HepG2 (cell line): ENCODE data around the gene SERPINA3. TPM values are rescaled to one million over a fixed set of nuclear protein-coding genes. Genes with fewer than 3 reads are reported as not detected.

Experiments used
- DMAP1 ChIP-seq: IDR thresholded peaks from 2 replicates; pipeline ENCODE4 v1.6.1; 2016
- HOXA5 ChIP-seq: sonication (generic); formaldehyde crosslinking; IDR thresholded peaks from 2 replicates; pipeline ENCODE4 v1.4.0; 2020; ENCODE audit warnings: missing genetic modification reagents
- HOXA7 ChIP-seq: sonication (generic); formaldehyde crosslinking; IDR thresholded peaks from 2 replicates; pipeline ENCODE4 v1.8.1; 2022; ENCODE audit warnings: mild to moderate bottlenecking, missing genetic modification reagents, moderate library complexity
- POLR2G ChIP-seq: fragments of 200-400 bp; formaldehyde crosslinking; IDR thresholded peaks from 2 replicates; pipeline ENCODE4 v1.6.1; 2018; ENCODE audit warnings: mild to moderate bottlenecking, low read depth, low read length, moderate library complexity
- TAF1 ChIP-seq: sonication (generic); formaldehyde crosslinking; IDR thresholded peaks from 2 replicates; pipeline ENCODE4 v1.4.0; 2020; ENCODE audit warnings: missing genetic modification reagents
- ZBTB42 ChIP-seq: sonication (generic); formaldehyde crosslinking; IDR thresholded peaks from 2 replicates; pipeline ENCODE4 v1.5.0; 2020; ENCODE audit warnings: mild to moderate bottlenecking, missing genetic modification reagents
- ZFYVE20 ChIP-seq: sonication (generic); formaldehyde crosslinking; IDR thresholded peaks from 2 replicates; pipeline ENCODE4 v1.8.0; 2023; ENCODE audit warnings: low read depth, mild to moderate bottlenecking, moderate library complexity, missing genetic modification reagents, borderline replicate concordance
- ZNF138 ChIP-seq: sonication (generic); formaldehyde crosslinking; IDR thresholded peaks from 2 replicates; pipeline ENCODE4 v1.5.0; 2020; ENCODE audit warnings: mild to moderate bottlenecking, low read depth, missing genetic modification reagents
- ZNF737 ChIP-seq: sonication (generic); formaldehyde crosslinking; IDR thresholded peaks from 2 replicates; pipeline ENCODE4 v1.5.0; 2020; ENCODE audit warnings: missing genetic modification reagents, mild to moderate bottlenecking, borderline replicate concordance
- polyA plus RNA-seq, 8 experiments: library from polyadenylated mRNA; depleted of rRNA in 3 of 8; stranded (reverse) in 7 of 8; unstranded in 1 of 8; fragments of >200 nt; fragmentation: Illumina TruSeq in 4 of 8; extraction: Trizol in 4 of 8; gene quantifications; 2 replicates each; pipeline versions ENCODE4 v1.2.1 to v1.2.3, GENCODE V29; 2011 to 2016; ENCODE audit warnings: low read depth in 4 of 8, missing spikeins in 1 of 8, mixed read lengths in 1 of 8; ENCODE audit not compliant: insufficient read depth in 1 of 8
- total RNA-seq, 5 experiments: library from RNA; depleted of rRNA; stranded (reverse); fragments of >200 nt; fragmentation: Illumina TruSeq; extraction: Trizol; gene quantifications; 2 replicates each; pipeline ENCODE4 v1.2.3, GENCODE V29; 2016; ENCODE audit warnings: low read depth in 1 of 5
- TF ChIP-seq, protein P1 (sequence below): sonication (generic); formaldehyde crosslinking; IDR thresholded peaks from 2 replicates; pipeline ENCODE4 v1.5.0; 2020; ENCODE audit warnings: mild to moderate bottlenecking, low read depth, missing genetic modification reagents, borderline replicate concordance
- TF ChIP-seq, protein P2 (sequence below): IDR thresholded peaks from 2 replicates; pipeline ENCODE4 v1.6.1; 2016
- TF ChIP-seq, protein P3 (sequence below): sonication (generic); formaldehyde crosslinking; IDR thresholded peaks from 2 replicates; pipeline ENCODE4 v1.5.1; 2020; ENCODE audit warnings: missing genetic modification reagents, mild to moderate bottlenecking, borderline replicate concordance
- TF ChIP-seq, protein P4 (sequence below): sonication (generic); formaldehyde crosslinking; IDR thresholded peaks from 2 replicates; pipeline ENCODE4 v1.5.0; 2020; ENCODE audit warnings: missing genetic modification reagents
- TF ChIP-seq, protein P5 (sequence below): sonication (generic); formaldehyde crosslinking; IDR thresholded peaks from 2 replicates; pipeline ENCODE4 v1.4.0; 2020; ENCODE audit warnings: mild to moderate bottlenecking, missing genetic modification reagents

Gene SERPINA3
- total and polyA plus RNA-seq, 2 of the 13 experiments (the other 11 are each of a cell fraction or from before 2014, with no cell fraction given) = 825 to 2,200 TPM

DNA sequence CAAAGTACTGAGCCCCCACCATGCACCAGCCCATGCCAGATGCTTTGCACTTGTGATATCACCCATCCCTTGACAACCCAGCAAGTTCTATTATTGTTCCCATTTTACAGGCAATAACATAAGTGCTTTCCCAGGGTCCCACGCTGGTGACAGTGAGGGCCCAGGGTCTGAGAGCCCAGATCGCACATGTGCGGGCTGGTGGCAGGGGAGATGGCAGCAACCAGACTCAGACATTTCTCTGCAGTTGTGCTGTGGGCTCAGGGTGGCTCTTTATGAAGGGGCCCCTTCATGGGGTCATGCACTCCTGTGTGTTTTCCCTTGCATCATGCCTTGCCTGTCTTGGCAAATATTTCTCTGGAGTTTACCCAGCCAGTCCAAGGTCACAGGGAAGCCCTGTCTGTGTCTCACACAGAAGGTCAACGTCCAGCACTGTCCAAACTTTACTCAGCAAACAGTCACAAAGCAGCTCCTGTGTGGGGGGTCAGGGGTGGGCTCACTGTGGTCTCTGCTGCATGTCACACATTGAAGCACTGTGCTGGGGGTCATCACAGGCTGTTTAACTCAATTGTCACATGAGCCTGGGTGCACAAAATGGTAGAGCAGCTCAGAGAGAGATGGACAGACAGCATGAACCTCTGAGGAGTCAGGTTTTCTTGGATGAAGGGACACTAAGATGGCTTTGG is 18.3 kb upstream of the SERPINA3 start (continued):
- TF ChIP-seq, protein P1, sequence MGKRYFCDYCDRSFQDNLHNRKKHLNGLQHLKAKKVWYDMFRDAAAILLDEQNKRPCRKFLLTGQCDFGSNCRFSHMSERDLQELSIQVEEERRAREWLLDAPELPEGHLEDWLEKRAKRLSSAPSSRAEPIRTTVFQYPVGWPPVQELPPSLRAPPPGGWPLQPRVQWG (CRISPR knock-in tag) = no peak
- TF ChIP-seq ZNF138 (CRISPR knock-in tag) (no peak), TAF1 (CRISPR knock-in tag) (no peak), DMAP1 (CRISPR knock-in tag) (peak; percentile 72), ZBTB42 (0 out of 2 replicates have a peak, but pooled peaks have one; percentile 25), ZNF737 (CRISPR knock-in tag) (peak; percentile 83; the same call in 1 of the 2 replicates), ZFYVE20 (no peak), HOXA7 (no peak), HOXA5 (CRISPR knock-in tag) (peak; percentile 72; the same call in 1 of the 2 replicates), POLR2G (peak; percentile 76)
- TF ChIP-seq, protein P2, sequence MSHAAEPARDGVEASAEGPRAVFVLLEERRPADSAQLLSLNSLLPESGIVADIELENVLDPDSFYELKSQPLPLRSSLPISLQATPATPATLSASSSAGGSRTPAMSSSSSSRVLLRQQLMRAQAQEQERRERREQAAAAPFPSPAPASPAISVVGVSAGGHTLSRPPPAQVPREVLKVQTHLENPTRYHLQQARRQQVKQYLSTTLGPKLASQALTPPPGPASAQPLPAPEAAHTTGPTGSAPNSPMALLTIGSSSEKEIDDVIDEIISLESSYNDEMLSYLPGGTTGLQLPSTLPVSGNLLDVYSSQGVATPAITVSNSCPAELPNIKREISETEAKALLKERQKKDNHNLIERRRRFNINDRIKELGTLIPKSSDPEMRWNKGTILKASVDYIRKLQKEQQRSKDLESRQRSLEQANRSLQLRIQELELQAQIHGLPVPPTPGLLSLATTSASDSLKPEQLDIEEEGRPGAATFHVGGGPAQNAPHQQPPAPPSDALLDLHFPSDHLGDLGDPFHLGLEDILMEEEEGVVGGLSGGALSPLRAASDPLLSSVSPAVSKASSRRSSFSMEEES (CRISPR knock-in tag) = peak; percentile 95
- TF ChIP-seq, protein P3, sequence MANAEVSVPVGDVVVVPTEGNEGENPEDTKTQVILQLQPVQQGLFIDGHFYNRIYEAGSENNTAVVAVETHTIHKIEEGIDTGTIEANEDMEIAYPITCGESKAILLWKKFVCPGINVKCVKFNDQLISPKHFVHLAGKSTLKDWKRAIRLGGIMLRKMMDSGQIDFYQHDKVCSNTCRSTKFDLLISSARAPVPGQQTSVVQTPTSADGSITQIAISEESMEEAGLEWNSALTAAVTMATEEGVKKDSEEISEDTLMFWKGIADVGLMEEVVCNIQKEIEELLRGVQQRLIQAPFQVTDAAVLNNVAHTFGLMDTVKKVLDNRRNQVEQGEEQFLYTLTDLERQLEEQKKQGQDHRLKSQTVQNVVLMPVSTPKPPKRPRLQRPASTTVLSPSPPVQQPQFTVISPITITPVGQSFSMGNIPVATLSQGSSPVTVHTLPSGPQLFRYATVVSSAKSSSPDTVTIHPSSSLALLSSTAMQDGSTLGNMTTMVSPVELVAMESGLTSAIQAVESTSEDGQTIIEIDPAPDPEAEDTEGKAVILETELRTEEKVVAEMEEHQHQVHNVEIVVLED (CRISPR knock-in tag) = peak; percentile 71; the same call in 1 of the 2 replicates
- TF ChIP-seq, protein P4, sequence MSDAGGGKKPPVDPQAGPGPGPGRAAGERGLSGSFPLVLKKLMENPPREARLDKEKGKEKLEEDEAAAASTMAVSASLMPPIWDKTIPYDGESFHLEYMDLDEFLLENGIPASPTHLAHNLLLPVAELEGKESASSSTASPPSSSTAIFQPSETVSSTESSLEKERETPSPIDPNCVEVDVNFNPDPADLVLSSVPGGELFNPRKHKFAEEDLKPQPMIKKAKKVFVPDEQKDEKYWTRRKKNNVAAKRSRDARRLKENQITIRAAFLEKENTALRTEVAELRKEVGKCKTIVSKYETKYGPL = no peak
- TF ChIP-seq, protein P5, sequence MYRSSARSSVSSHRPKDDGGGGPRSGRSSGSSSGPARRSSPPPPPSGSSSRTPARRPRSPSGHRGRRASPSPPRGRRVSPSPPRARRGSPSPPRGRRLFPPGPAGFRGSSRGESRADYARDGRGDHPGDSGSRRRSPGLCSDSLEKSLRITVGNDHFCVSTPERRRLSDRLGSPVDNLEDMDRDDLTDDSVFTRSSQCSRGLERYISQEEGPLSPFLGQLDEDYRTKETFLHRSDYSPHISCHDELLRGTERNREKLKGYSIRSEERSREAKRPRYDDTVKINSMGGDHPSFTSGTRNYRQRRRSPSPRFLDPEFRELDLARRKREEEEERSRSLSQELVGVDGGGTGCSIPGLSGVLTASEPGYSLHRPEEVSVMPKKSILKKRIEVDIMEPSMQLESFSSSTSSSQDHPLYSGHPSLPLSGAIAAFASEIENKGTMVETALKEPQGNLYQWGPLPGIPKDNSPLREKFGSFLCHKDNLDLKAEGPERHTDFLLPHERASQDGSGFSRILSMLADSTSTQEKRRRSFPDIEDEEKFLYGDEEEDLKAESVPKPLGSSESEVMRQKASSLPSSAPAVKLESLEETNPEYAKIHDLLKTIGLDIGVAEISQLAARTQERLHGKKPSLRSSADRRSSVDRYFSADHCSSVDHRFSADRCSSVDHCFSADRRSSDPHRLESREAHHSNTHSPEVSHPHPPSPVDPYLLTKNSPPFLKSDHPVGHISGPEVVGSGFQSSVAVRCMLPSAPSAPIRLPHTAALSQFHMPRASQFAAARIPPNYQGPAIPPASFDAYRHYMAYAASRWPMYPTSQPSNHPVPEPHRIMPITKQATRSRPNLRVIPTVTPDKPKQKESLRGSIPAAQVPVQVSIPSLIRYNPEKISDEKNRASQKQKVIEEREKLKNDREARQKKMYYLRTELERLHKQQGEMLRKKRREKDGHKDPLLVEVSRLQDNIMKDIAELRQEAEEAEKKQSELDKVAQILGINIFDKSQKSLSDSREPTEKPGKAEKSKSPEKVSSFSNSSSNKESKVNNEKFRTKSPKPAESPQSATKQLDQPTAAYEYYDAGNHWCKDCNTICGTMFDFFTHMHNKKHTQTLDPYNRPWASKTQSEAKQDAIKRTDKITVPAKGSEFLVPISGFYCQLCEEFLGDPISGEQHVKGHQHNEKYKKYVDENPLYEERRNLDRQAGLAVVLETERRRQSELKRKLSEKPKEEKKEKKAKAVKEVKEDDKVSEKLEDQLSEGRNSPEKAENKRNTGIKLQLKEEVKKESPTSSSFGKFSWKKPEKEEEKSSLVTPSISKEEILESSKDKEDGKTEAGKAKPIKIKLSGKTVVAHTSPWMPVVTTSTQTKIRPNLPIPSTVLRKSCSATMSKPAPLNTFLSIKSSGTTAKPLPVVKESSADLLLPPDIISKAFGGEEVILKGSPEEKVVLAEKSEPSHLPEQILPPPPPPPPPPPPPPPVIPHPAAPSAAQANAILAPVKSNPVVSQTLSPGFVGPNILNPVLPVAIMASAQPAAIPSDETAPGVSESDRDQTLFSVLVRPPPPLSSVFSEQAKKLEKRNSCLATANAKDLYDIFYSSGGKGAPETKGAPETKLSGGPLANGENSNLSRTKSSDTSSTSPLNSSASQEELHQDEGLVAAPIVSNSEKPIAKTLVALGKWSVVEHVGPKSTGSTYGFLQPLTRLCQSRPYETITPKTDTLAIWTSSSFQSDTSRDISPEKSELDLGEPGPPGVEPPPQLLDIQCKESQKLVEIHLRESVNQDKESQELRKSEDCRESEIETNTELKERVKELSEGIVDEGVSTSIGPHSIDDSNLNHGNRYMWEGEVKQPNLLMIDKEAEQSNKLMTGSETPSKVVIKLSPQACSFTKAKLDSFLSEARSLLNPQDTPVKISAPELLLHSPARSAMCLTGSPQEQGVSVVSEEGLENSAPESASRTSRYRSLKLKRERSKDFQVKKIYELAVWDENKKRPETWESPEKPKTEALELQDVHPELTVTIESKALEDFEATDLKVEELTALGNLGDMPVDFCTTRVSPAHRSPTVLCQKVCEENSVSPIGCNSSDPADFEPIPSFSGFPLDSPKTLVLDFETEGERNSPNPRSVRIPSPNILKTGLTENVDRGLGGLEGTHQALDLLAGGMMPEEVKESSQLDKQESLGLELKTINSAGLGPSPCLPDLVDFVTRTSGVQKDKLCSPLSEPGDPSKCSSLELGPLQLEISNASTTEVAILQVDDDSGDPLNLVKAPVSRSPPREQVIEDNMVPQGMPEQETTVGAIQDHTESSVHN (CRISPR knock-in tag) = peak; percentile 98
